Stimulated activated CD4-positive, alpha-beta T cell treated with anti-CD3 and anti-CD28 coated beads, Interleukin-1b, Interleukin-23, amount 100 ng/mL, for 4 hours (primary cell): ENCODE results near the gene TOM1L1.

Experiments used
- DNase-seq, 2 donors: peaks; one replicate each; pipeline ENCODE4 v3.0.0-alpha.2; 2020; ENCODE audit warnings: low read depth in 2 of 2

TOM1L1 gene

DNA sequence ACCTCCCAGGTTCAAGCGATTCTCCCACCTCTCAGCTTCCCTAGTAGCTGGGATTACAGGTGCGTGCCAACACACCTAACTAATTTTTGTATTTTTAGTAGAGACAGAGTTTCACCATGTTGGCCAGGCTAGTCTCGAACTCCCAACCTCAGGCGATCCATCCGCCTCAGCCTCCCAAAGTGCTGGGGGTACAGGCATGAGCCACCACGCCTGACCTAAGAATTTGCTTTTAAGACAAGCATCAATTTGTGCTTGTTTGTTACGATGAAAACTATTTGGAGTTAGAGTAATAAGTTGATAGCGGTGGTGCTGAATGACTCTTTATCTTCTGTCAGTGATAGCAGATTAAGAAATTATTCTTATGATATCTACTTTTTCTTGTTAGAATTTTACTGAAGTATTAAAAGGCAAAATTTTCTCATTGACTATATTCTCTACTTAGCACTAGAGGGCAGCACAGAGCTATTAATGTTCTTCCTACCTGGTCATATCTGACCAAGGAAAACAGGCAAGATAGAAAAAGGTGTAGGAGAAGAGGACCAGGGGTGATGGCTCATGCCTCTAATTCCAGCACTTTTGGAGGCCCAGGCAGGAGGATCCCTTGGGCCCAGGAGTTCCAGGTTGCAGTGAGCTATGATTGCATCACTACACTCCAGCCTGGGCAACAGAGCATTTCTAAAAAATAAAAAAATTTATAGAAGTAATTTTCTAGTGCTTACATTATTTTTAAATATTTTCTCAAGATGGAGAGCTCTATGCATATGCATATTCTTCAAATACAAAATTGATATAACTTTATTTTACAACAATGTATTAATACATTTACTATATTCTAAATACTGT, 92.4 kb downstream of the TOM1L1 start:
- peak in 1 of 2 donors; percentile 9 for DNase-seq

DNA sequence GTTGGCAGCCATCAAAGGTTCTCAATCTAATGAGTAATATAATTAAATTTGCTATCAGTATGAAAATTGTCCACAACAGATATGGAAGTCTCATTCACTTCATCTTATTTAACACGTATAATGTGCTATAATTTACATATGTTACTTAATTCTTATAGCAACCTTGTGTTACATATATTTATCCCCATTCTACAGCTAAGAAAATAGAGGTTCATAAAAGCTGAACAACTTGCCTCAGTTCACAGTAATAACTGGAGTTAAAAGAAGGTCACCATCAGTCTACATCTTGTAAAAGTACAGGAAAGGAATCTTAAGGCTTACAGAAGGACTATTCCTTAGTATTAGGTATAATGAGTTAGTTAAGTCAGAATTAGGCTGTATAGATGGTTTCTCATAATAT, 95.8 kb downstream of the TOM1L1 start:
- DNase-seq = no peak

DNA sequence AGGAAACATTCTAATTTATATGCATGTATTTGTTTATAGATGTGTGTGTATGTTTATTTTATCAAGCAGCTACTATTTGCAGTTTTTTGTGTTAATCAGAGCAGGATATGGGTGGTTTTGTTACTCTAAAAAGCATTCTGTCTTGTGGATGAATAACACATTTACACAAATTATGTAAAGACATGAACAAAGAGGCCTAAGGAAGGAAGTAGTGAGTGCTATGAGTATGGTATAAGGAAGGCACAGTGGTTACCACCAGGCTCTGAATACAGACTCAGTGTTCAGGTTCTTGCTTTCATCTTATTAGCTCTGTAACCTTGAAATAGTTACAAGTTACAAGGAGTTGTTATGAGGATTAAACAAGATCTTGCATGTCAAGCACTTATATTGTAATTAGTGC, 101.8 kb downstream of the TOM1L1 start:
- no peak for DNase-seq

DNA sequence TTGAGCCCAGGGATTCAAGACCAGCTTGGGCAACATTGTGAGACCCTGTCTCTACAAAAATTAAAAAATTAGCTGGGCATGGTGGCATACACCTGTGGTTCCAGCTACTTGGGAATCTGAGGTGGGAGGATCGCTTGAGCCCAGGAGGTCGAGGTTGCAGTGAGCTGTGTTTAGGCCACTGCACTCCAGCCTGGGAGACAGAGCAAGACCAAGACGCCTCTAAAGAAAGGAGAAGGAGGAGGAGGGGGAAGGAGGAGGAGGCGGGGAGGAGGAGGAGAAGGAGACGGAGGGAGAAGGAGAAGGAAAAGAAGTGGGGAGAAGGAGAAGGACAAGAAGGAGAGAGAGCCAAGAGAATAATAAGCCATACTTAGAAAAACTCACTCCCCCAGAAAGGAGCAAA, 103.8 kb downstream of the TOM1L1 start:
- no peak for DNase-seq

DNA sequence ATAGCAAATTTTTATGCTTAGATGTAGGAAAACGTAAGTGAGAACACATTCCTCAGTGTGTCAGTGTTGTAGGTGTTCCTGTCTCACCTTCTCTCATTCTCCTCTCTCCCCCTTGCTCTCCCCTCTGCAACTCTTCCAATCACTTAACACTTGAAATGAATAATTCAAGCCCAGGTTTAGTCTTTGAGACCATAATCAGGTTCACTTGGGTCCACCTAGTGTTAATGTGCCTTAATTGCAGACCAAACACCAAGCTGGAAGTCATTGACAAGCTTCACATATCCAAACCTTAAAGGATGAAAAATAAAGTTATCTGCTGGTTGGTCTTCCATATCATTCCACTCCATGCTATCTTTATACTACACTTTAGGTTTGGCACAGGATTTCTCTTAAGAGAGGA, 104.9 kb downstream of the TOM1L1 start:
- DNase-seq = no peak
